WTC11 (cell line): ENCODE results near the gene BUB1.

Source experiments
- SOX15 ChIP-seq: fragments of 250-450 bp; sonication (Bioruptor Pico); IDR thresholded peaks from 2 replicates; pipeline ENCODE4 v1.9.0; 2021; ENCODE audit warnings: mild to moderate bottlenecking
- TCF7 ChIP-seq: sonication (generic); formaldehyde crosslinking; IDR thresholded peaks from 2 replicates; pipeline ENCODE4 v1.8.0; 2022; ENCODE audit warnings: mild to moderate bottlenecking, low read depth, missing genetic modification reagents, moderate library complexity
- ZNF121 ChIP-seq: sonication (generic); formaldehyde crosslinking; IDR thresholded peaks from 2 replicates; pipeline ENCODE4 v1.8.0; 2023; ENCODE audit warnings: missing genetic modification reagents
- TF ChIP-seq, protein P1 (sequence below): sonication (generic); formaldehyde crosslinking; IDR thresholded peaks from 2 replicates; pipeline ENCODE4 v1.8.1; 2022; ENCODE audit warnings: low read depth, missing genetic modification reagents, borderline replicate concordance
- TF ChIP-seq, protein P2 (sequence below): fragments of 200-600 bp; IDR thresholded peaks from 2 replicates; pipeline ENCODE4 v1.8.0; 2022; ENCODE audit warnings: antibody characterized with exemption
- TF ChIP-seq, protein P3 (sequence below): sonication (generic); formaldehyde crosslinking; IDR thresholded peaks from 2 replicates; pipeline ENCODE4 v1.8.1; 2023; ENCODE audit warnings: mild to moderate bottlenecking, missing genetic modification reagents
- TF ChIP-seq, protein P4 (sequence below): sonication (generic); formaldehyde crosslinking; IDR thresholded peaks from 2 replicates; pipeline ENCODE4 v1.8.0; 2023; ENCODE audit warnings: mild to moderate bottlenecking, missing genetic modification reagents

DNA sequence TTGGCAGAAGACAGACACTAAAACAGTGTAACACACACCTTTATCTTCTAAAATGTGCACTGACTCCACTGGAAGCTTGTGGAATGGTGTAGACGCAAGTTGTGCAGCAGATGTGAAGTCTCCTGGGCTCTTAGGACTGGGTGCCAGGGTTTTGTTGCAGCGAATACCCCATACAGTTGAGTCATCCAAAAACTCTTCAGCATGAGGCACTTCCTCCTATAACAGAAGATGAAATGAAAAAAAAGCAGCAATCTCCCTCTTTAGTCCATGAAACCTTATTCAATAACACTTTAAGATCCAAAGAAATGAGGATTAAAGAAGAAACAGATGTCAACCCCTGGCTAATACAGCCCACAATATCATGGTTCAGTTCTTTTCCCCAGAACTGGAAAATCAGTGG is 22.2 kb downstream of the BUB1 start:
- TF ChIP-seq, protein P1, sequence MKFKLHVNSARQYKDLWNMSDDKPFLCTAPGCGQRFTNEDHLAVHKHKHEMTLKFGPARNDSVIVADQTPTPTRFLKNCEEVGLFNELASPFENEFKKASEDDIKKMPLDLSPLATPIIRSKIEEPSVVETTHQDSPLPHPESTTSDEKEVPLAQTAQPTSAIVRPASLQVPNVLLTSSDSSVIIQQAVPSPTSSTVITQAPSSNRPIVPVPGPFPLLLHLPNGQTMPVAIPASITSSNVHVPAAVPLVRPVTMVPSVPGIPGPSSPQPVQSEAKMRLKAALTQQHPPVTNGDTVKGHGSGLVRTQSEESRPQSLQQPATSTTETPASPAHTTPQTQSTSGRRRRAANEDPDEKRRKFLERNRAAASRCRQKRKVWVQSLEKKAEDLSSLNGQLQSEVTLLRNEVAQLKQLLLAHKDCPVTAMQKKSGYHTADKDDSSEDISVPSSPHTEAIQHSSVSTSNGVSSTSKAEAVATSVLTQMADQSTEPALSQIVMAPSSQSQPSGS (CRISPR knock-in tag): no peak
- TF ChIP-seq, protein P2, sequence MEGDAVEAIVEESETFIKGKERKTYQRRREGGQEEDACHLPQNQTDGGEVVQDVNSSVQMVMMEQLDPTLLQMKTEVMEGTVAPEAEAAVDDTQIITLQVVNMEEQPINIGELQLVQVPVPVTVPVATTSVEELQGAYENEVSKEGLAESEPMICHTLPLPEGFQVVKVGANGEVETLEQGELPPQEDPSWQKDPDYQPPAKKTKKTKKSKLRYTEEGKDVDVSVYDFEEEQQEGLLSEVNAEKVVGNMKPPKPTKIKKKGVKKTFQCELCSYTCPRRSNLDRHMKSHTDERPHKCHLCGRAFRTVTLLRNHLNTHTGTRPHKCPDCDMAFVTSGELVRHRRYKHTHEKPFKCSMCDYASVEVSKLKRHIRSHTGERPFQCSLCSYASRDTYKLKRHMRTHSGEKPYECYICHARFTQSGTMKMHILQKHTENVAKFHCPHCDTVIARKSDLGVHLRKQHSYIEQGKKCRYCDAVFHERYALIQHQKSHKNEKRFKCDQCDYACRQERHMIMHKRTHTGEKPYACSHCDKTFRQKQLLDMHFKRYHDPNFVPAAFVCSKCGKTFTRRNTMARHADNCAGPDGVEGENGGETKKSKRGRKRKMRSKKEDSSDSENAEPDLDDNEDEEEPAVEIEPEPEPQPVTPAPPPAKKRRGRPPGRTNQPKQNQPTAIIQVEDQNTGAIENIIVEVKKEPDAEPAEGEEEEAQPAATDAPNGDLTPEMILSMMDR: no peak
- TF ChIP-seq, protein P3, sequence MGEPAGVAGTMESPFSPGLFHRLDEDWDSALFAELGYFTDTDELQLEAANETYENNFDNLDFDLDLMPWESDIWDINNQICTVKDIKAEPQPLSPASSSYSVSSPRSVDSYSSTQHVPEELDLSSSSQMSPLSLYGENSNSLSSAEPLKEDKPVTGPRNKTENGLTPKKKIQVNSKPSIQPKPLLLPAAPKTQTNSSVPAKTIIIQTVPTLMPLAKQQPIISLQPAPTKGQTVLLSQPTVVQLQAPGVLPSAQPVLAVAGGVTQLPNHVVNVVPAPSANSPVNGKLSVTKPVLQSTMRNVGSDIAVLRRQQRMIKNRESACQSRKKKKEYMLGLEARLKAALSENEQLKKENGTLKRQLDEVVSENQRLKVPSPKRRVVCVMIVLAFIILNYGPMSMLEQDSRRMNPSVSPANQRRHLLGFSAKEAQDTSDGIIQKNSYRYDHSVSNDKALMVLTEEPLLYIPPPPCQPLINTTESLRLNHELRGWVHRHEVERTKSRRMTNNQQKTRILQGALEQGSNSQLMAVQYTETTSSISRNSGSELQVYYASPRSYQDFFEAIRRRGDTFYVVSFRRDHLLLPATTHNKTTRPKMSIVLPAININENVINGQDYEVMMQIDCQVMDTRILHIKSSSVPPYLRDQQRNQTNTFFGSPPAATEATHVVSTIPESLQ (CRISPR knock-in tag): no peak
- TF ChIP-seq TCF7 (no peak), ZNF121 (CRISPR knock-in tag) (no peak), SOX15 (CRISPR knock-in tag) (no peak)
- TF ChIP-seq, protein P4, sequence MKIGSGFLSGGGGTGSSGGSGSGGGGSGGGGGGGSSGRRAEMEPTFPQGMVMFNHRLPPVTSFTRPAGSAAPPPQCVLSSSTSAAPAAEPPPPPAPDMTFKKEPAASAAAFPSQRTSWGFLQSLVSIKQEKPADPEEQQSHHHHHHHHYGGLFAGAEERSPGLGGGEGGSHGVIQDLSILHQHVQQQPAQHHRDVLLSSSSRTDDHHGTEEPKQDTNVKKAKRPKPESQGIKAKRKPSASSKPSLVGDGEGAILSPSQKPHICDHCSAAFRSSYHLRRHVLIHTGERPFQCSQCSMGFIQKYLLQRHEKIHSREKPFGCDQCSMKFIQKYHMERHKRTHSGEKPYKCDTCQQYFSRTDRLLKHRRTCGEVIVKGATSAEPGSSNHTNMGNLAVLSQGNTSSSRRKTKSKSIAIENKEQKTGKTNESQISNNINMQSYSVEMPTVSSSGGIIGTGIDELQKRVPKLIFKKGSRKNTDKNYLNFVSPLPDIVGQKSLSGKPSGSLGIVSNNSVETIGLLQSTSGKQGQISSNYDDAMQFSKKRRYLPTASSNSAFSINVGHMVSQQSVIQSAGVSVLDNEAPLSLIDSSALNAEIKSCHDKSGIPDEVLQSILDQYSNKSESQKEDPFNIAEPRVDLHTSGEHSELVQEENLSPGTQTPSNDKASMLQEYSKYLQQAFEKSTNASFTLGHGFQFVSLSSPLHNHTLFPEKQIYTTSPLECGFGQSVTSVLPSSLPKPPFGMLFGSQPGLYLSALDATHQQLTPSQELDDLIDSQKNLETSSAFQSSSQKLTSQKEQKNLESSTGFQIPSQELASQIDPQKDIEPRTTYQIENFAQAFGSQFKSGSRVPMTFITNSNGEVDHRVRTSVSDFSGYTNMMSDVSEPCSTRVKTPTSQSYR (CRISPR knock-in tag): no peak
